Endothelial cell of umbilical vein (primary cell): ENCODE data around the gene SPATA6L. TPM values are rescaled to one million over a fixed set of nuclear protein-coding genes. Genes with fewer than 3 reads are reported as not detected.
A peak's percentile ranks its signal among the peaks of the same experiment; 100 is the strongest.

ENCODE experiments used
- BruUV-seq: library from RNA; stranded (reverse); fragments of 400-500 nt; replicated peaks from 2 replicates; lab custom pipeline; 2021; lab: Mats Ljungman, UMichigan
- CTCF ChIA-PET: fragments of 300-600, 350-600 bp; sonication (Branson Sonifier 250); formaldehyde crosslinking; loops from one replicate; lab custom pipeline; 2021; ENCODE audit warnings: antibody characterized with exemption, inconsistent platforms; lab: Charles Lee
- POLR2A ChIA-PET: fragments of 300-600, 350-600 bp; sonication (Branson Sonifier 250); formaldehyde crosslinking; loops from one replicate; lab custom pipeline; 2021; ENCODE audit warnings: antibody characterized with exemption, inconsistent platforms; lab: Charles Lee
- DNase-seq: peaks from one replicate; pipeline ENCODE4 v3.0.0-alpha.2; 2011; ENCODE audit warnings: low read depth, low spot score
- FAIRE-seq: peaks from 2 replicates; lab custom pipeline; 2011; peaks lifted over from hg19 to GRCh38; lab: Jason Lieb, UNC
- H2AFZ ChIP-seq: 2 replicates; pipeline ENCODE4 v1.6.0; 2012; ENCODE audit warnings: low read depth, low read length, control low read depth, inconsistent platforms
- H3K27ac ChIP-seq: 2 replicates; pipeline ENCODE4 v1.5.1; 2011; ENCODE audit warnings: low read depth, mild to moderate bottlenecking, control low read depth, low read length, moderate library complexity; ENCODE audit not compliant: insufficient read depth
- H3K27me3 ChIP-seq, 2 experiments: 2 replicates each; pipeline versions ENCODE4 v1.6.0 to v1.6.1; 2011; ENCODE audit warnings: low read length in 2 of 2, mixed read lengths in 1 of 2; ENCODE audit not compliant: control insufficient read depth in 2 of 2, insufficient read depth in 2 of 2
- H3K36me3 ChIP-seq, 2 experiments: 2 replicates in 1 of 2; 3 replicates in 1 of 2; pipeline ENCODE4 v1.5.1; 2011; ENCODE audit warnings: low read length in 2 of 2, mild to moderate bottlenecking in 1 of 2, moderate library complexity in 1 of 2; ENCODE audit not compliant: control insufficient read depth in 2 of 2, insufficient read depth in 2 of 2; ENCODE audit errors: extremely low read depth in 1 of 2
- H3K4me1 ChIP-seq: 3 replicates; pipeline ENCODE4 v1.5.1; 2011; ENCODE audit warnings: mild to moderate bottlenecking, low read length; ENCODE audit not compliant: control insufficient read depth, insufficient read depth; ENCODE audit errors: extremely low read depth
- H3K4me2 ChIP-seq: 2 replicates; pipeline ENCODE4 v1.6.1; 2011; ENCODE audit warnings: low read length, control low read depth, mixed read lengths; ENCODE audit not compliant: insufficient read depth
- H3K4me3 ChIP-seq, 3 experiments: fragments of 200-600 bp in 1 of 3; sonication (generic), shearing (Covaris generic) in 1 of 3; replicated peaks in 1 of 3; 2 replicates each; pipeline ENCODE4 v1.5.1; 2011 to 2016; ENCODE audit warnings: control low read depth in 3 of 3, low read length in 3 of 3, mild to moderate bottlenecking in 2 of 3, inconsistent platforms in 1 of 3, low read depth in 1 of 3, moderate library complexity in 1 of 3; ENCODE audit not compliant: insufficient read depth in 1 of 3
- H3K79me2 ChIP-seq: 2 replicates; pipeline ENCODE4 v1.6.0; 2012; ENCODE audit warnings: low read length, inconsistent platforms; ENCODE audit not compliant: control insufficient read depth, insufficient read depth
- H3K9ac ChIP-seq: replicated peaks from 2 replicates; pipeline ENCODE3; 2011; ENCODE audit warnings: low read length, control low read depth; ENCODE audit not compliant: insufficient read depth; ENCODE audit errors: extremely low read depth
- H3K9me1 ChIP-seq: replicated peaks from 3 replicates; pipeline ENCODE4 v1.6.0; 2011; ENCODE audit warnings: mild to moderate bottlenecking, low read length; ENCODE audit not compliant: control insufficient read depth, insufficient read depth; ENCODE audit errors: extremely low read depth
- H3K9me3 ChIP-seq: replicated peaks from 2 replicates; pipeline ENCODE4 v1.5.1; 2012; ENCODE audit warnings: low read length, inconsistent platforms; ENCODE audit not compliant: control insufficient read depth, insufficient read depth
- H4K20me1 ChIP-seq: replicated peaks from 2 replicates; pipeline ENCODE3; 2011; ENCODE audit warnings: mild to moderate bottlenecking, low read length; ENCODE audit not compliant: control insufficient read depth, insufficient read depth; ENCODE audit errors: extremely low read depth
- CTCF ChIP-seq, 2 donors: IDR thresholded peaks; 1 replicate in 1 of 2; 2 replicates in 1 of 2; pipeline ENCODE4 v1.5.1; 2011; ENCODE audit warnings: low read length in 2 of 2, mild to moderate bottlenecking in 2 of 2, moderate library complexity in 2 of 2, control low read depth in 1 of 2, inconsistent platforms in 1 of 2, low read depth in 1 of 2; ENCODE audit not compliant: insufficient read depth in 1 of 2; ENCODE audit errors: extremely low read depth in 1 of 2
- EZH2 ChIP-seq: IDR thresholded peaks from 2 replicates; pipeline ENCODE4 v1.6.1; 2012; ENCODE audit warnings: borderline replicate concordance, low read depth, mild to moderate bottlenecking, moderate library complexity, low read length, inconsistent platforms; ENCODE audit not compliant: severe bottlenecking
- GATA2 ChIP-seq: IDR thresholded peaks from 2 replicates; pipeline ENCODE4 v1.7.0; 2011; ENCODE audit warnings: low read depth, mild to moderate bottlenecking, moderate library complexity, mixed read lengths, low read length; ENCODE audit not compliant: insufficient read length, insufficient read depth
- JUN ChIP-seq: IDR thresholded peaks from 2 replicates; pipeline ENCODE4 v1.6.1; 2011; ENCODE audit warnings: borderline replicate concordance, low read depth; ENCODE audit not compliant: insufficient read length, insufficient read depth
- MYC ChIP-seq: IDR thresholded peaks from one replicate; pipeline ENCODE4 v1.6.1; 2011; ENCODE audit warnings: mild to moderate bottlenecking, low read depth, low read length
- POLR2A ChIP-seq: IDR thresholded peaks from 2 replicates; pipeline ENCODE4 v1.6.1; 2012; ENCODE audit warnings: low read depth, mild to moderate bottlenecking, control low read depth, low read length
- POLR2AphosphoS5 ChIP-seq: IDR thresholded peaks from 2 replicates; pipeline ENCODE4 v1.6.1; 2012; ENCODE audit warnings: low read depth, mild to moderate bottlenecking, control low read depth, low read length, moderate library complexity; ENCODE audit not compliant: insufficient read depth
- dilution Hi-C: fragments of 300-500 bp; cut with MboI; formaldehyde crosslinking; loops from one replicate; pipeline ENCODE4 v1.15.0; 2019; ENCODE audit warnings: low sequenced_read_pairs; ENCODE audit not compliant: extremely low pct_ligation_motif_present
- intact Hi-C: fragments of 100-400 bp; cut with micrococcal nuclease; formaldehyde crosslinking; loops from one replicate; pipeline ENCODE4 v1.10.0; 2022
- polyA plus RNA-seq, 4 experiments: library from polyadenylated mRNA; depleted of rRNA in 3 of 4; stranded (reverse) in 3 of 4; unstranded in 1 of 4; fragments of >200 nt; gene quantifications; 2 replicates each; pipeline versions ENCODE4 v1.2.1 to v1.2.3, GENCODE V29; 2011 to 2012; ENCODE audit warnings: missing spikeins in 1 of 4
- total RNA-seq: library from RNA; stranded (reverse); gene quantifications from 2 replicates; pipeline ENCODE4 v1.2.3, GENCODE V29; 2021

The SPATA6L gene
- total and polyA plus RNA-seq, 2 donors (not counting 3 experiments of a cell fraction or from before 2014, with no cell fraction given): 0.40 to 1.5 TPM

GRCh38 chr9:4667681-4668080, 1.4 kb upstream of the SPATA6L start:
- Histone ChIP-seq H3K4me1 (peaks cover 24% of the 10 kb centered on the region), H2AFZ (no peak overlapping the region), H3K36me3 (no peaks in the 10 kb centered on the region), H3K9ac (no peak overlapping the region), H3K9me1 (no peaks in the 10 kb centered on the region), H3K79me2 (no peaks in the 10 kb centered on the region), H3K9me3 (no peaks in the 10 kb centered on the region), H3K27me3 (peaks cover 0 to 4% of the 10 kb centered on the region in 2 experiments), H3K27ac (no peak overlapping the region), H4K20me1 (no peaks in the 10 kb centered on the region), H3K4me3 (no peak overlapping the region), H3K4me2 (no peak overlapping the region)
- FAIRE-seq (no peak), DNase-seq (no peak)
- no TSS peak for BruUV-seq
- ChIA-PET POLR2A (no interaction called here), CTCF (no interaction called here)
- dilution Hi-C loops: no loop called here
- TF ChIP-seq JUN: no peak
- no peak for TF ChIP-seq EZH2
- no peak for TF ChIP-seq CTCF (IDR thresholded peaks at IDR 0.05; ENCODE audit: extremely low read depth in 1 of 2, insufficient read depth in 1 of 2, low read depth in 1 of 2, low read length in 2 of 2)
- intact Hi-C loops: no loop called here

GRCh38 chr9:4665357-4665756, 923 bp downstream of the SPATA6L start:
- DNase-seq (peak; percentile 72), FAIRE-seq (peak; percentile 64)
- intact Hi-C loops (loop anchor here (1.0 kb wide), 1 partner anchor 283 kb away; no protein-coding TSS in a partner anchor), dilution Hi-C loops (no loop called here)
- TF ChIP-seq GATA2 (no peak), CTCF (IDR thresholded peaks at IDR 0.05; ENCODE audit: extremely low read depth in 1 of 2, insufficient read depth in 1 of 2, low read depth in 1 of 2, low read length in 2 of 2) (no peak), JUN (no peak), POLR2AphosphoS5 (no peak), EZH2 (no peak), MYC (no peak), POLR2A (no peak)
- H3K79me2 ChIP-seq: no peaks in the 10 kb centered on the region
- H3K27ac ChIP-seq: no peak overlapping the region
- H3K4me3 ChIP-seq: no peak overlapping the region
- H3K9me1 ChIP-seq: no peaks in the 10 kb centered on the region
- H3K9me3 ChIP-seq: no peaks in the 10 kb centered on the region
- BruUV-seq: no TSS peak
- H2AFZ ChIP-seq: no peak overlapping the region
- no peak overlapping the region for H3K9ac ChIP-seq
- ChIA-PET CTCF (interaction anchor here (0.7 to 2.5 kb wide), 8 partner anchors 10 to 935 kb away, joined by 3 to 14 read pairs (median 4); partner anchors contain the start of gene CDC37L1), POLR2A (interaction anchor here (1.7 kb wide), 1 partner anchor 14 kb away, joined by 5 read pairs; the partner anchor contains the start of gene CDC37L1)
- H3K4me1 ChIP-seq: peaks cover 32% of the 10 kb centered on the region
- no peaks in the 10 kb centered on the region for H3K36me3 ChIP-seq
- H3K27me3 ChIP-seq: peaks cover 0 to 4% of the 10 kb centered on the region in 2 experiments
- no peaks in the 10 kb centered on the region for H4K20me1 ChIP-seq
- peak overlapping the region; percentile 93 for H3K4me2 ChIP-seq
